ENCODE measurements around the gene CFAP58.

CFAP58 gene

DNA sequence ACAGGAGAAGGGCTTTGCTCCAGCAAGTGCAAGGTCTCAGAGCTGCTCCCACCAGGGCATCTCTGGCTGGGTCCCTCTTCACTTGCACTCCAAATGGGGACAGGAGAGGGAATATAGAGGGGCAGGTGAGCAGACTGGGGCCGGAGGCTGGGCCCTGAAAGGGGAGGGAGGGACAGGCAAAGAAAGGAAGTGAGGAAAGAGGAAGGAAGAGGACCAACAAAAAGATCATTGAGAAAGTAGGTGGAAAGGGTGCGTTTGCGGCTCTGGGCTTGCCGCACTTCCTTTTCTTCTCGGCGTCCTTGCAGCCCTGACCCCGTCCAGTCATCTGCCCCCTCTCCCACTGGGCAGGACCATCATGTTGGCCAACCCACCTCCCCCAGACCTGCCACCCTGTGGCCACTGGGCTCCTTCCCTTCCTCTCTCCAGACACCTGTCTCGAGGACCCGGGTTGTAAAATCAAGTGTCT, 29.4 kb upstream of the CFAP58 start:
- Histone ChIP-seq H3K36me3 (ENCODE audit: insufficient read depth) (no peaks in the 10 kb centered on the region), H3K4me2 (no peak overlapping the region), H3K4me3 (IDR thresholded peaks at IDR 0.05; ENCODE audit: insufficient read depth, low read depth, low read length) (no peak overlapping the region), H3K4me1 (ENCODE audit: low read depth, poor library complexity, severe bottlenecking) (peaks cover 11% of the 10 kb centered on the region), H3K9ac (no peak overlapping the region), H3K27ac (no peak overlapping the region), H3K79me2 (ENCODE audit: insufficient read depth, low read depth) (no peaks in the 10 kb centered on the region), H3K27me3 (ENCODE audit: insufficient read depth, low read depth) (no peaks in the 10 kb centered on the region), H4K20me1 (ENCODE audit: insufficient read depth) (no peaks in the 10 kb centered on the region), H2AFZ (ENCODE audit: low read depth) (no peak overlapping the region)
- TF ChIP-seq, protein P1, sequence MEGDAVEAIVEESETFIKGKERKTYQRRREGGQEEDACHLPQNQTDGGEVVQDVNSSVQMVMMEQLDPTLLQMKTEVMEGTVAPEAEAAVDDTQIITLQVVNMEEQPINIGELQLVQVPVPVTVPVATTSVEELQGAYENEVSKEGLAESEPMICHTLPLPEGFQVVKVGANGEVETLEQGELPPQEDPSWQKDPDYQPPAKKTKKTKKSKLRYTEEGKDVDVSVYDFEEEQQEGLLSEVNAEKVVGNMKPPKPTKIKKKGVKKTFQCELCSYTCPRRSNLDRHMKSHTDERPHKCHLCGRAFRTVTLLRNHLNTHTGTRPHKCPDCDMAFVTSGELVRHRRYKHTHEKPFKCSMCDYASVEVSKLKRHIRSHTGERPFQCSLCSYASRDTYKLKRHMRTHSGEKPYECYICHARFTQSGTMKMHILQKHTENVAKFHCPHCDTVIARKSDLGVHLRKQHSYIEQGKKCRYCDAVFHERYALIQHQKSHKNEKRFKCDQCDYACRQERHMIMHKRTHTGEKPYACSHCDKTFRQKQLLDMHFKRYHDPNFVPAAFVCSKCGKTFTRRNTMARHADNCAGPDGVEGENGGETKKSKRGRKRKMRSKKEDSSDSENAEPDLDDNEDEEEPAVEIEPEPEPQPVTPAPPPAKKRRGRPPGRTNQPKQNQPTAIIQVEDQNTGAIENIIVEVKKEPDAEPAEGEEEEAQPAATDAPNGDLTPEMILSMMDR (conservative IDR thresholded peaks at IDR 0.05; ENCODE audit: low read depth, low read length): no peak

- Histone ChIP-seq H3K4me2 (no peak overlapping the region), H3K27ac (no peak overlapping the region), H3K4me3 (IDR thresholded peaks at IDR 0.05; ENCODE audit: insufficient read depth, low read depth, low read length) (no peak overlapping the region), H3K79me2 (ENCODE audit: insufficient read depth, low read depth) (no peaks in the 10 kb centered on the region), H2AFZ (ENCODE audit: low read depth) (no peak overlapping the region), H4K20me1 (ENCODE audit: insufficient read depth) (no peaks in the 10 kb centered on the region), H3K27me3 (ENCODE audit: insufficient read depth, low read depth) (no peaks in the 10 kb centered on the region), H3K4me1 (ENCODE audit: low read depth, poor library complexity, severe bottlenecking) (peaks cover 11% of the 10 kb centered on the region), H3K9ac (no peak overlapping the region), H3K36me3 (ENCODE audit: insufficient read depth) (no peaks in the 10 kb centered on the region)
- TF ChIP-seq, protein P1 (conservative IDR thresholded peaks at IDR 0.05; ENCODE audit: low read depth, low read length): no peak
Measured at GRCh38 chr10:104324931-104325330, 28.7 kb upstream of the CFAP58 start.

DNA sequence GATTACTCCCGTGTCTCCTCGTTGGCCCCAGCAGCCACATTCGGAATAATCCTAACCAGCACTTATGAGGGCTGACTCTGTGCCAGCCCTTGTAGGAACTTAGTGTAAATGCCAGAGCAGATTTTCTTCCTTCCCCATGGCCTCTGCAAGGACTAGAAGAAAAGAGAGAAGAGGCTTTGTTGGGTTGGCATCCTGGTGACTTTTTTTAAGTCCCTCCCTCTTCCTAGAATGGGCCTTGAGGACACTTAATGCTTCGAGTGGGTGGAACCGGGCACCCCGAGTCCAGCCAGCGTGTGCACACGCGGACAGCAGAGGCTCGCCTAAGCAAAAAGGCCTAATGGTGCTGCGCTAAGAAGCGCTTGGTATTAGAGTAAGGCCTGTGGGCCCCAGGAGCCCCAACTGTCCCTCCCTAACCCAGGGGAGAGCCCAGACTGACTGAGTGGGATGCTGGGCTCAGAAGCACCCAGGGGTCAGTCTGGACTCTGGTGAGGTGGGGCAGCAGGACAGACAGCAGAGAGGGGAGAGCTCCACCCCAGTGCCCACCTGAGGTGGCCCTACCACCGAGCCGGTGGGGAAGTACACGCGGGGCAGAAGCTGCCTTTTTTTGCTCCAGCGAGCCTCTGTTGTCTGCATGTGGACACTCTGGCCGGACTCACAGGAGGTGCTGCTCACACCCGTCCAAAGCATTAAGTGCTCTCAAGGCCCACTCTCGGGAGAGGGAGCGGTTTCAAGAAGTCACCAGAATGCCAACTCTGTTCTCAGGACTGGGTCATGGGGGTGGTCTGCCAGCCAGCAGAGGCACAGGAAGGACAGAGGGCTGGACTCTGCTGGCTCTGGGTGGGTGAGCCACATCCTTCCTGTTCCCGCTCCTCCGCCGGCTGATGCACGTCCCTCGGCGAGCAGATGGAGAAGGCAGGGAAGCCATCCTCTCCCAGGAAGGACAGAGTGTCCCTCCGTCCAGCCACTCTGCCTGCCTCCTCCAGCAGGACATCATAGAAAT, 27.9 kb upstream of the CFAP58 start:
- Histone ChIP-seq H2AFZ (ENCODE audit: low read depth) (no peak overlapping the region), H3K27ac (no peak overlapping the region), H3K27me3 (ENCODE audit: insufficient read depth, low read depth) (no peaks in the 10 kb centered on the region), H3K4me3 (IDR thresholded peaks at IDR 0.05; ENCODE audit: insufficient read depth, low read depth, low read length) (no peak overlapping the region), H3K4me2 (no peak overlapping the region), H4K20me1 (ENCODE audit: insufficient read depth) (no peaks in the 10 kb centered on the region), H3K9ac (no peak overlapping the region), H3K4me1 (ENCODE audit: low read depth, poor library complexity, severe bottlenecking) (peaks cover 11% of the 10 kb centered on the region), H3K79me2 (ENCODE audit: insufficient read depth, low read depth) (no peaks in the 10 kb centered on the region), H3K36me3 (ENCODE audit: insufficient read depth) (no peaks in the 10 kb centered on the region)
- TF ChIP-seq, protein P1 (conservative IDR thresholded peaks at IDR 0.05; ENCODE audit: low read depth, low read length): no peak

DNA sequence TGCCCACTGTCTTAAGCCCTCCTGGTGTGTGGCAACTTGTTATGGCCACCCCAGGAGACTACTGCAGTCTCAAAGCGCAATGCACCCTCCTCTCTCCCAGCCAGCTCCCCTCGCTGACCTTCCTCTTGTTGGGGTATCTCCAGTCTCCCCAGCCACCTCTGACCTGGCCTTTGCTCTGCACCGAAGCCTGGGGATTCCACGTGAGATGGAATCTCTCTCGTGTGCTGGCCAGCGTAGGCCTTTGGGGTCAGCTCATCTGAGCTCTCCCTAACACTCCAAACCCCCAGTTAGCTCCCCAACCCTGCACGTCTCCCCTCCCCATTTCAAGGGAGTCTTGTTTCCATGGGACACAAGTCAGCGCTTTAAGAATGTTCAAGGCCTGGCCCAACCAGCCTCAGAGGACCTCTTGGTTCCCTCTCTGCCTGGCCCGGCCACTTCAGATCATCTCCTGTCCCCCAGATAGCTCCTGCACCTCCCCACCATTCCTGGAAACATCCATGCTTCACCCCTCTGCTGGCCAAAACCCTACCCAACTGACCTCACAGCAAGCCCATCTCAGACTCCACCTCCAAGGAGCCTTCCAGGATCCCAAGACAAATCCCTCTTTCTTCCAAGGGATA, 26.5 kb upstream of the CFAP58 start:
- TF ChIP-seq, protein P1 (conservative IDR thresholded peaks at IDR 0.05; ENCODE audit: low read depth, low read length): no peak
- H3K27me3 ChIP-seq (ENCODE audit: insufficient read depth, low read depth): no peaks in the 10 kb centered on the region
- no peak overlapping the region for H3K27ac ChIP-seq
- H2AFZ ChIP-seq (ENCODE audit: low read depth): no peak overlapping the region
- H3K9ac ChIP-seq: no peak overlapping the region
- H3K4me3 ChIP-seq (IDR thresholded peaks at IDR 0.05; ENCODE audit: insufficient read depth, low read depth, low read length): no peak overlapping the region
- no peaks in the 10 kb centered on the region for H4K20me1 ChIP-seq (ENCODE audit: insufficient read depth)
- H3K36me3 ChIP-seq (ENCODE audit: insufficient read depth): no peaks in the 10 kb centered on the region
- peaks cover 6% of the 10 kb centered on the region for H3K4me1 ChIP-seq (ENCODE audit: low read depth, poor library complexity, severe bottlenecking)
- H3K4me2 ChIP-seq: no peak overlapping the region
- no peaks in the 10 kb centered on the region for H3K79me2 ChIP-seq (ENCODE audit: insufficient read depth, low read depth)
